Measurements from ENCODE around the gene PGM5. TPM values are rescaled to one million over a fixed set of nuclear protein-coding genes. Genes with fewer than 3 reads are reported as not detected.

PGM5 gene
- total RNA-seq, 2 experiments from 2014 or later, result not detected

DNA sequence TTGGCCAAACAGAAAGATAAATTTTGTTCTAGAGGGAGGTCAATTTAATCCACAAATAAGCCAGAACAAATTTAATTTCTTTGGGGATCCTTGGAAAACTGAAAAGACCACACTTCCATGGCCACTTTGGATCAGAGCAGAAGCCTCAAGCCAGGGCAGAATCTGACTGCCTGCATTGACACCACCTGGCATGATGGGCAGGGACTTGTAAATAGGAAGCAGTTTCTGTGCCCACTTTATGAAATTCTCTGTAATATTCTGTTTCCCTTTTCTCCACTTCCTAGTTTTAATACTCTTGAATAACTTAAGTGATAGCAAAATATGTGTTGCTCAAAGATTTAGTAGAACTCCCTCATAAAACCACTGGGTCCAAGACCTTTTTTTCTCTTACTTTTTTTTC is 191.0 kb downstream of the PGM5 start:
- TF ChIP-seq, protein P1, sequence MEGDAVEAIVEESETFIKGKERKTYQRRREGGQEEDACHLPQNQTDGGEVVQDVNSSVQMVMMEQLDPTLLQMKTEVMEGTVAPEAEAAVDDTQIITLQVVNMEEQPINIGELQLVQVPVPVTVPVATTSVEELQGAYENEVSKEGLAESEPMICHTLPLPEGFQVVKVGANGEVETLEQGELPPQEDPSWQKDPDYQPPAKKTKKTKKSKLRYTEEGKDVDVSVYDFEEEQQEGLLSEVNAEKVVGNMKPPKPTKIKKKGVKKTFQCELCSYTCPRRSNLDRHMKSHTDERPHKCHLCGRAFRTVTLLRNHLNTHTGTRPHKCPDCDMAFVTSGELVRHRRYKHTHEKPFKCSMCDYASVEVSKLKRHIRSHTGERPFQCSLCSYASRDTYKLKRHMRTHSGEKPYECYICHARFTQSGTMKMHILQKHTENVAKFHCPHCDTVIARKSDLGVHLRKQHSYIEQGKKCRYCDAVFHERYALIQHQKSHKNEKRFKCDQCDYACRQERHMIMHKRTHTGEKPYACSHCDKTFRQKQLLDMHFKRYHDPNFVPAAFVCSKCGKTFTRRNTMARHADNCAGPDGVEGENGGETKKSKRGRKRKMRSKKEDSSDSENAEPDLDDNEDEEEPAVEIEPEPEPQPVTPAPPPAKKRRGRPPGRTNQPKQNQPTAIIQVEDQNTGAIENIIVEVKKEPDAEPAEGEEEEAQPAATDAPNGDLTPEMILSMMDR (conservative IDR thresholded peaks at IDR 0.05; ENCODE audit: low read length), result no peak
- TF ChIP-seq EZH2phosphoT487 (IDR thresholded peaks at IDR 0.05; ENCODE audit: borderline replicate concordance, low read depth, low read length), result no peak
- Histone ChIP-seq H3K4me2 (ENCODE audit: low read length) (peak overlapping the region; percentile 64), H3K4me1 (ENCODE audit: insufficient read depth, low read length, poor library complexity, severe bottlenecking) (peaks cover 28% of the 10 kb centered on the region), H3K79me2 (ENCODE audit: insufficient read depth, low read depth, low read length) (no peaks in the 10 kb centered on the region), H3K9me2 (ENCODE audit: insufficient read depth, low read length) (no peaks in the 10 kb centered on the region), H2AFZ (ENCODE audit: low read length) (peak overlapping the region; percentile 97), H3K9me3 (ENCODE audit: low read length) (no peaks in the 10 kb centered on the region), H4K20me1 (ENCODE audit: insufficient read depth, low read length) (no peaks in the 10 kb centered on the region), H3K36me3 (ENCODE audit: insufficient read depth, low read length) (no peaks in the 10 kb centered on the region), H3K4me3 (ENCODE audit: low read depth, low read length, poor library complexity, severe bottlenecking) (no peak overlapping the region), H3K27ac (ENCODE audit: low read depth, low read length, poor library complexity, severe bottlenecking) (no peak overlapping the region)
- BruUV-seq (replicated peaks), result no TSS peak
- intact Hi-C loops (cut with micrococcal nuclease; ENCODE audit: unreplicated experiment), result loop anchor here (2.0 kb wide), 1 partner anchor 31 kb away; no protein-coding TSS in a partner anchor
- peak; percentile 26 for DNase-seq (ENCODE audit: low spot score)
- ChIA-PET POLR2A (no interaction called here), CTCF (ENCODE audit: unreplicated experiment) (no interaction called here)

DNA sequence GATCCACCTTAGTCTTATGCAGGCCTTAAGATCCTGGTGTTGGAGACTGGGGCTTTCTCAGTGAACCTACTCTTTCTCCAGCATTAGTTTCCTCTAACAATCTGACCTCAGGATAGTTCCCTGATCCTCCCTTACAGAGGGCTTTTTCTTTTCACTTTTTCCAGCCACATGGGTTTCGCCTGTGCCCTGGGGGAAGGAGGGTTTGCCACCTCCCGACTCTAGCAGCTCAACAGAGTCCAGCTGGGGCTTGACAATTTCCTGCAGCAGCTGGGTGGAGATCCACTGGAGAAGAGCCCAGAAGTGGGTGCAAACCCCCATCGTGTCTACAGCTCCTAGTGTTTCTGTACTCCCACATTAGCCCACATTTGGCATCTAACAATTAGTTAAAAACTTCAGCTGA is 191.8 kb downstream of the PGM5 start:
- BruUV-seq (replicated peaks), result no TSS peak
- no peak overlapping the region for H3K4me2 ChIP-seq (ENCODE audit: low read length)
- H2AFZ ChIP-seq (ENCODE audit: low read length), result peak overlapping the region; percentile 97; the same call in 1 of the 2 replicates
- no peaks in the 10 kb centered on the region for H3K9me3 ChIP-seq (ENCODE audit: low read length)
- ChIA-PET POLR2A (interaction anchor here (0.7 to 1.3 kb wide), 3 partner anchors 10 to 29 kb away, joined by 3 read pairs; no protein-coding TSS in a partner anchor), CTCF (ENCODE audit: unreplicated experiment) (no interaction called here)
- no peaks in the 10 kb centered on the region for H3K79me2 ChIP-seq (ENCODE audit: insufficient read depth, low read depth, low read length)
- H3K36me3 ChIP-seq (ENCODE audit: insufficient read depth, low read length), result no peaks in the 10 kb centered on the region
- H3K9me2 ChIP-seq (ENCODE audit: insufficient read depth, low read length), result no peaks in the 10 kb centered on the region
- intact Hi-C loops (cut with micrococcal nuclease; ENCODE audit: unreplicated experiment), result no loop called here
- no peak overlapping the region for H3K4me3 ChIP-seq (ENCODE audit: low read depth, low read length, poor library complexity, severe bottlenecking)
- DNase-seq (ENCODE audit: low spot score), result no peak
- peaks cover 28% of the 10 kb centered on the region for H3K4me1 ChIP-seq (ENCODE audit: insufficient read depth, low read length, poor library complexity, severe bottlenecking)
- H4K20me1 ChIP-seq (ENCODE audit: insufficient read depth, low read length), result no peaks in the 10 kb centered on the region
- TF ChIP-seq EZH2phosphoT487 (IDR thresholded peaks at IDR 0.05; ENCODE audit: borderline replicate concordance, low read depth, low read length), result no peak
- TF ChIP-seq, protein P1 (conservative IDR thresholded peaks at IDR 0.05; ENCODE audit: low read length), result no peak
- H3K27ac ChIP-seq (ENCODE audit: low read depth, low read length, poor library complexity, severe bottlenecking), result no peak overlapping the region

DNA sequence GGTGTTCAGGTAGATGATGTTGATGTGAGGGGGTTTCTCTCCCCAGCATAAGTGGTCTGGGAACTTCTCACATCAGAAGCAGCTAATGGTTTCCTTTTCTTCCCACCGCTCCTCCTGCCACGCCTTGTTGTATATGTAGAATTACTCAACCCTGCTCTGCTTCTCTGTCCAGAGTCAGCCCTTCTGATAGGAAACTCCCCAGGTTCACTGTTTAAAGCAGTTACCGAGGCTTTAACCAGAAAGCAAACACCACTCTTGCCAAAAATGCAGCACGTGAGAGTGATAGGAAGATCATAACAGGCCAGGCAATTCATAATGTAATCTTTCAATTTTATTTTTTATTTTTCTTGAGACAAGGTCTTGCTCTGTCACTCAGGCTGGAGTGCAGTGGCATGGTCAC is 194.8 kb downstream of the PGM5 start:
- BruUV-seq (replicated peaks), result no TSS peak
- H3K4me2 ChIP-seq (ENCODE audit: low read length), result no peak overlapping the region
- no peaks in the 10 kb centered on the region for H3K36me3 ChIP-seq (ENCODE audit: insufficient read depth, low read length)
- no peaks in the 10 kb centered on the region for H3K9me3 ChIP-seq (ENCODE audit: low read length)
- H3K9me2 ChIP-seq (ENCODE audit: insufficient read depth, low read length), result no peaks in the 10 kb centered on the region
- TF ChIP-seq EZH2phosphoT487 (IDR thresholded peaks at IDR 0.05; ENCODE audit: borderline replicate concordance, low read depth, low read length), result no peak
- TF ChIP-seq, protein P1 (conservative IDR thresholded peaks at IDR 0.05; ENCODE audit: low read length), result no peak
- no peak for DNase-seq (ENCODE audit: low spot score)
- intact Hi-C loops (cut with micrococcal nuclease; ENCODE audit: unreplicated experiment), result no loop called here
- peaks cover 19% of the 10 kb centered on the region for H3K4me1 ChIP-seq (ENCODE audit: insufficient read depth, low read length, poor library complexity, severe bottlenecking)
- ChIA-PET POLR2A (interaction anchor here (0.7 to 1.1 kb wide), 2 partner anchors 388 to 398 kb away, joined by 3 read pairs; no protein-coding TSS in a partner anchor), CTCF (ENCODE audit: unreplicated experiment) (no interaction called here)
- no peak overlapping the region for H3K27ac ChIP-seq (ENCODE audit: low read depth, low read length, poor library complexity, severe bottlenecking)
- no peaks in the 10 kb centered on the region for H3K79me2 ChIP-seq (ENCODE audit: insufficient read depth, low read depth, low read length)
- no peak overlapping the region for H3K4me3 ChIP-seq (ENCODE audit: low read depth, low read length, poor library complexity, severe bottlenecking)
- no peaks in the 10 kb centered on the region for H4K20me1 ChIP-seq (ENCODE audit: insufficient read depth, low read length)
- H2AFZ ChIP-seq (ENCODE audit: low read length), result no peak overlapping the region
